HG02678 (cell line): ENCODE measurements around the gene ACO1.

Experiments
- ATAC-seq: cut with Tn5 transposase; IDR thresholded peaks from one replicate; pipeline ENCODE4 v1.9.1; 2021; ENCODE audit warnings: mild to moderate bottlenecking, moderate library complexity; ENCODE audit not compliant: unreplicated experiment

The ACO1 gene

GRCh38 chr9:32486839-32487562 lies 102.6 kb downstream of the ACO1 start:
- no peak for ATAC-seq

DNA sequence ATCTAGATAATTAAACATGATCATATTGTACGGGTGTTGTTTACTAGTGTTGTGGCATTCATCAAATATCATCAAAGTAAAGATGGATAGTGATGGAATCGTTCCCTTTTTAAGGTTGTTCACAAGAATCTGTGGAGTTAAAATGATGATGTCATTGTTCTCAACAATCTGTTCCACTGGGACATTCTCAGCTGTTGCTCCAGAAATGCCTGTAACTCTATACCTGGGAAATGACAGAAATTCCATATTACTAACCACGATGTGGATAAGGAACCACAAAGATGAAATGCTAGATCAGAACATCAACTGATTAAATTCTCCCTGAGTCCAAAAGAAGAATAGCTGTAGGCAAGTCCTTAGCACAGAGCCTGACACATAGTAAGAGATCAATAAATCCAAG lies 103.5 kb downstream of the ACO1 start:
- no peak for ATAC-seq

DNA sequence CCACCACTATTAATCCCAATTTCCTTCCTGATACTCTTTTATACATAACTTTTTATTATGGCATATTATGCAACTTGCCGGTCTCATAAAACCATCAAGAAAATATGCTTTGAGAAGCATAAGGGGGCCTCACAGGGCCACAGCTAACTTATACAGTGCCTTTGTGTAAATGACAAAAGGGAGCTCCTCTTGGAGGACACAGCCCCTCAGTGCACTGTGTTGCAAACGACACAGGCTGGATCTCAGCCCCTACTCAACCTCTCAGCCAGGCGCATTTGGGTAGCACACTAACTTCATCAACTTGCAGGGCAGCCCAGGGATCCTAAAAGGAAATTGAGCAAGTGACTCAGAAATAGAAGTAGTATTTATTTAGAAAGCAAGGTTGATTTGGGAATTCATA lies 106.2 kb downstream of the ACO1 start:
- ATAC-seq = no peak

DNA sequence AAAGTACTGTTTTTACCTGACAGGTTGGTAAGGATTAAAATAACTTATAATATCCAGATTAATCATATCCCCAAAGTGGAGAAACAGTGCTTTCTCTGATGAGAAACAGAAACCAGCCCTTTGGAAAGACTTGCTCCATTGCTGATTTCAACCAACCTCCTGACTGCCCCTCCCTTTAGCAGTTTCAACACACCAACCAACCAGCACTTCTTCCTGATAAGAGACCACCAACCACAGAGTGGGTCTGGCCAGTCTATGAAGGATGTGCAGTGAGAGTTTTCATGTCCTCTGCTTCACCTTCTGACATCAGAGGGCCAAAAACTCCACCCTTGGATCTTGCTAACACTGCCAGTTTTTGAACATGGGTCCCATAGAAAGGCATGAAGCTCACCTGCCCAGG lies 113.5 kb downstream of the ACO1 start:
- no peak for ATAC-seq

GRCh38 chr9:32500768-32501167 lies 116.3 kb downstream of the ACO1 start:
- no peak for ATAC-seq

DNA sequence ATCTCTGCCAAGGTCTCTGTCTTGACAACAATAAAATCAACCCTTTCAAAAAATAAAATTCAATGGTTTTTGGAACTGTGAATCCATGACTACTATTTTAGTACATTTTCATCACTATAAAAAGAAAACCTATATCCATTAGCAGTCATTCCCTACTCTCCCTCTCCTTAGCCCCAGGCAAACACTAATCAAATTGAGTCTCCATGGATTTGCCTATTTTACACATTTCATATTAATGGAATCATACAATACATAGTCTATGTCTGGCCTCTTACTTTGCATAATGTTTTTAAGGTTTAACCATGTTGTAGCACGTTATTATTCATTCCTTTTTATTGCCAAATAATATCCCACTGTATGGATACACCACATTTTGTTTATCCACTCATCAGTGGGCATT lies 117.4 kb downstream of the ACO1 start:
- ATAC-seq = no peak

DNA sequence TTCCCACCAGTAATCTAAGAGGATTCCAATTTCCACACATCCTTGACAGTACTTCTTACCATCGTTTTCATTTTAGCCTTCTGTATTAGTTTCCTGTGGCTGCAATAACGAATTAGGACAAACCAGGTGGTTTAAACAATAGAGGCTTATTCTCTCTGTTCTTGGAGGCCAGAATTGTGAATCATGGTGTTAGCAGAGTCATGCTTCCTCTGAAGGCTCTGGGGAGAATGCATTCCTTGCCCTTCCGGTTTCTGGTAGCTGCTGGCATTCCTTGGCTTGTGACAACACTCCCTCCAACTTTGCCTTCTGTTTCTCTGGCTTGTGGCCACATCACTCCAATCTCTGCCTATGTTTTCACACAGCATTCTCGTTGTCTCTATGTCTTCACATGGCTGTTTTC lies 118.0 kb downstream of the ACO1 start:
- no peak for ATAC-seq

DNA sequence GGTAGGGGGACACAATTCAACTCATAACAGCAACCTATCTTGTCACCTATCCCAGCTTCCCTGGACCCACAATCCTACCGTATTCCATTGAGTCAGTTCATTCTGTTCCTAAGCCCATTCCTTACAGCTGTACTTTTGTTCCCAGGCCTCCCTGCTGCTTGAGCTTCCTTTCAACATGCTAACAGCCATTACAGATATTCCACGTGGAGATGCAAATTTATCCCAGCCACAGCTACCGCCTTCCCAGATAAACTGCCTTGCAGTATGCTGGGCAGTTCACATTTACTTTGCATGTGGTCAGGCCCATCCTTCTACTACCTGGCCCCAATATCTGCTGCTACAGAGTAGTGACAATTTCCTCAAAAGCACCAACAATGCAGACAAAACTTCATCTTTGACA lies 118.6 kb downstream of the ACO1 start:
- ATAC-seq = no peak
